PC-3 (cell line): Measurements from ENCODE around the gene SMARCA4.

Experiments used
- CTCF ChIP-seq: fragments of 300-600 bp; sonication (generic); conservative IDR thresholded peaks from 2 replicates; pipeline ENCODE4 v1.5.1; 2017; ENCODE audit warnings: antibody characterized with exemption, low read depth, mild to moderate bottlenecking, low read length
- EZH2 ChIP-seq: fragments of 300-600 bp; sonication (generic); IDR thresholded peaks from one replicate; pipeline ENCODE4 v1.6.1; 2017; ENCODE audit warnings: antibody characterized with exemption, mild to moderate bottlenecking, low read length; ENCODE audit not compliant: unreplicated experiment

DNA sequence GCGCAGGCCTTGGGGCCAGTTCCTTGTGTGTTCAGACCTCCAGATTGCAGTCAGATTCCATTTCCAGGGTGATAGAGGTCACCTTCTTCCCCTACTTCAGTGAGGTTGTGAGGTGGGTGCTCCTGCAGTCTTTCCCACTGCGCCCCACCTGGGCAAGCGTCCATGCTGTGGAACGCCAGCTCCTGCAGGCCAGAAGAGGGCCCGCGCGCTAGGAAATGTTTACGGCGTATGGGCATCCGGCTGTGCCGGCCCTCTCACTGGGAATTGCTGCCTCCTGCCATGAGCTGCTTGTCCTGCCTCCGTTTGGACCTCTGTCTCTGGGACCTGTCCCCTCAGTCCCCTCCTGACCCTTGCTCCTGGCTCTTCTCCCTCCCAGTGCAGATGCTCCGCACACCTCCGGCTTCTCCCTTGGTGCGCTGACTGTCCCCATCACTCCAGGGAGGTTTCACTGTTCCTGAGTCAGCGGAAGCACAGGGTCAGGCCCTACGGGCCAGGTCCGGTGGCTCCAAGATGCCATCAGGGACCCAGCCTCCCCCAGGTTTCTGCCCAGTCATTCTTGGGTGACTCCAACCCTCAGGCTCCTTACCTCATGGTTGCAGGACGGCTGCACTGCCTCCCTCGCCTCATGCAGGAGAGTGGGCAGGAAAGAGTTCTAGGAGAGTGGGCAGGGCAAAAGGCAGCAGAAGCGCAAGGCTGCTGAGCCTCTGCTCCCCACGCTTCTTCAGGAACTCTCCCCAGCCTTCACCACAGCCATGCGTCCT lies 56.6 kb downstream of the SMARCA4 start:
- TF ChIP-seq CTCF: no peak
- TF ChIP-seq EZH2: no peak
